Measurements from ENCODE around the gene TRAPPC1.
A peak's percentile ranks its signal among the peaks of the same experiment; 100 is the strongest.

The TRAPPC1 gene

GRCh38 chr17:7897090-7897489 lies 34.7 kb downstream of the TRAPPC1 start:
- no peak for DNase-seq

GRCh38 chr17:7894866-7895265 lies 36.9 kb downstream of the TRAPPC1 start:
- DNase-seq, result no peak

- no peak for DNase-seq
These were observed 37.5 kb downstream of the TRAPPC1 start for GRCh38 chr17:7894226-7894625.

GRCh38 chr17:7893187-7893880 lies 38.4 kb downstream of the TRAPPC1 start:
- DNase-seq, result no peak

- DNase-seq, result peak; percentile 15
These were observed 42.4 kb downstream of the TRAPPC1 start for GRCh38 chr17:7889166-7889955.

GRCh38 chr17:7888184-7888920 lies 43.4 kb downstream of the TRAPPC1 start, which contains the start of gene CHD3:
Gene CHD3, plus strand, starts transcription at chr17:7888789. Its CDS starts 212 bp downstream, at chr17:7889001.
- DNase-seq, result peak; percentile 17

GRCh38 chr17:7887482-7888183 lies 44.1 kb downstream of the TRAPPC1 start:
- peak; percentile 85 for DNase-seq

GRCh38 chr17:7887038-7887481 lies 44.7 kb downstream of the TRAPPC1 start:
- no peak for DNase-seq

- peak; percentile 46 for DNase-seq
These were observed 45.3 kb downstream of the TRAPPC1 start for GRCh38 chr17:7886227-7887037.

GRCh38 chr17:7885367-7886226 lies 46.1 kb downstream of the TRAPPC1 start:
- peak; percentile 34 for DNase-seq

GRCh38 chr17:7884581-7885366 lies 47.0 kb downstream of the TRAPPC1 start:
- peak; percentile 31 for DNase-seq

- no peak for DNase-seq
These were observed 47.9 kb downstream of the TRAPPC1 start for GRCh38 chr17:7883781-7884386.

- no peak for DNase-seq
These were observed 49.1 kb downstream of the TRAPPC1 start for GRCh38 chr17:7882629-7883028.

GRCh38 chr17:7882068-7882467 lies 49.7 kb downstream of the TRAPPC1 start:
- DNase-seq, result no peak

- no peak for DNase-seq
These were observed 50.3 kb downstream of the TRAPPC1 start for GRCh38 chr17:7881276-7882054.

Data from activated gamma-delta T cell treated with Interleukin-2 at 50 U/mL for 16 hours (primary cell).